ENCODE results near the gene IRS4. TPM values are rescaled to one million over a fixed set of nuclear protein-coding genes. Genes with fewer than 3 reads are reported as not detected.

IRS4 gene
- total RNA-seq, 2 donors from 2014 or later, result not detected

DNA sequence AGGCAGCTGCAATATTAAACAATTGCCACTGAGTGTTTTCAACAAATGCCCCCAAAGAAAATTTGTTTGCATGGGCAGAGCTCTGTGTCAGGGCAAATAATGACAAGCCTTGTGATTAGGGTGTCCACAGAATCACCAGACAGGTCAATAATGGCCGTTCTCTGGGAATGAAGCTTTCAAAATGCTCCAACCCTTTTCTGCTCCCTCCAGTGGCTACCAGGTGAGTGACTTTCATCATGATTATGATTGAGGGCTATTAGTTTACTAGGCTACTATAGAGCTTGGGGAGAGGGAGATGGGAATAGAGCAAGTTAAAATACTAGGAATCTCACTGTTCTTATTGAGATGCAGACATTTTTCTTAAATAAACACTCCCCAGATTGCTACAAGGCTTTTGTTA, 23.5 kb downstream of the IRS4 start:
- Mint-ChIP-seq H3K4me3 (no peak overlapping the region), H3K36me3 (ENCODE audit: insufficient read depth in 2 of 2) (no peaks in the 10 kb centered on the region), H3K4me1 (ENCODE audit: low read depth) (no peaks in the 10 kb centered on the region), H3K27me3 (ENCODE audit: low read depth) (peaks cover 7% of the 10 kb centered on the region), H3K27ac (no peak overlapping the region), H3K9me3 (peaks cover 0 to 4% of the 10 kb centered on the region in 2 donors)
- no peak for DNase-seq
- no peak for ATAC-seq (replicated peaks in 1 of 2)

DNA sequence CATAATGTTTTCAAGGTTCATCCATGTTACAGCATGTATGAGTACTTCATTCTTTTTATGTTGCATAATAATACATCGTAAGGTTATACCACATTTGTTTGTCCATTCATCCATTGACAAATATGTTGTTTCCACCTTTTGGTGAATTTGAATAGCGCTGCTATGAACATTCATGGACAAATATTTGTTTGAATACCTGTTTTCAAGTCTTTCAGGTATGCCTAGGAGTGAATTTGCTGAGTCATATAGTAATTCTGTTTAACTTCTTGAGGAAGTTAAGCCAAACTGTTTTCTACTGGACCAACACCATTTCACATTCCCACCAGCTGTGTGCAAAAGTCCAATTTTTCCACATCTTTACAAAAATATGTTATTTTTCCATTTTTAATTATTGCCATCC, 31.5 kb downstream of the IRS4 start:
- no peak for DNase-seq
- peaks cover 10% of the 10 kb centered on the region for H3K27me3 Mint-ChIP-seq (ENCODE audit: low read depth)
- no peaks in the 10 kb centered on the region for H3K9me3 Mint-ChIP-seq
- H3K4me1 Mint-ChIP-seq (ENCODE audit: low read depth), result no peaks in the 10 kb centered on the region
- H3K36me3 Mint-ChIP-seq (ENCODE audit: insufficient read depth in 2 of 2), result no peaks in the 10 kb centered on the region
- no peak overlapping the region for H3K27ac Mint-ChIP-seq
- H3K4me3 Mint-ChIP-seq, result no peak overlapping the region
- ATAC-seq (replicated peaks in 1 of 2), result no peak

DNA sequence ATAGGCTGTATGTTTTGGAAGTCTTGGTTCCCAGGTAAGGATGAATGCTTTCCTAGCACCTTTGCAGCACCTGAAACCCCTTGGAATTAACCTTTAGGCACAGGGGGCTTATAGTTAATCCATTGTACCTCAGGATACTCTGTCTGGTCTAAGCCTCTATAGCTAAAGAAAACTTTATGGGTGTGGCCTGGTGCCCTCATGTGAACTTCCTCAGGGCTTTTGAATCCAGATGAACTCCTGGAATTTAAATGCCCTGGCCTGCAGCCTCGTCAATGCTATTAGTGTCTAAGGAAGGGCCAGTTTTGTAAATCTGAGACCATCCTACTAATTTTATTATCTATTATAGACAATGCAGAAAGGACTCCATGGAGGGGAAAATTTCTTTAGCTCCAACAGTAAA, 33.8 kb downstream of the IRS4 start:
- H3K9me3 Mint-ChIP-seq, result no peaks in the 10 kb centered on the region
- no peak for ATAC-seq (replicated peaks in 1 of 2)
- DNase-seq, result no peak
- peaks cover 22% of the 10 kb centered on the region for H3K27me3 Mint-ChIP-seq (ENCODE audit: low read depth)
- no peaks in the 10 kb centered on the region for H3K36me3 Mint-ChIP-seq (ENCODE audit: insufficient read depth in 2 of 2)
- H3K4me3 Mint-ChIP-seq, result no peak overlapping the region
- H3K27ac Mint-ChIP-seq, result no peak overlapping the region
- H3K4me1 Mint-ChIP-seq (ENCODE audit: low read depth), result no peaks in the 10 kb centered on the region

DNA sequence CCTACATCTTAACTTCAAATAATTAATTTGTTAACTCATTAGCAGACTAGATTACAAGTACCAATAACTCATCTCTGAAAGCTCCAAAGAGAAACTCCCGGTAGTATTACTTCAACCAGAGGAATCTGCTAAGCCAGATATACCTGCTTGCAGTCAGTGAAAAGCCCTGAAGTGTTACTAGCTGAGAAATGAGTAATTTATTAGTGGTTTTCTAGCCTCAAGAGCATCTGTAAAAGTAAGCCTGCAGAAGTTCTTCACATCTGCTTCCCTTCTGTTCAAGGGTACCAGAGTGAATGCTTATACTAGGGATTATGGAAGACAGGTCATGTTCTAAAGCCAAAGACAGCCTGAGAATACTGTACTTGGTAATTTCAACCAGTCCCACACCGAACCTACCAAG, 34.7 kb downstream of the IRS4 start:
- H3K4me3 Mint-ChIP-seq, result no peak overlapping the region
- H3K36me3 Mint-ChIP-seq (ENCODE audit: insufficient read depth in 2 of 2), result no peaks in the 10 kb centered on the region
- DNase-seq, result no peak
- peaks cover 22% of the 10 kb centered on the region for H3K27me3 Mint-ChIP-seq (ENCODE audit: low read depth)
- no peak for ATAC-seq (replicated peaks in 1 of 2)
- H3K9me3 Mint-ChIP-seq, result no peaks in the 10 kb centered on the region
- H3K4me1 Mint-ChIP-seq (ENCODE audit: low read depth), result no peaks in the 10 kb centered on the region
- H3K27ac Mint-ChIP-seq, result no peak overlapping the region

DNA sequence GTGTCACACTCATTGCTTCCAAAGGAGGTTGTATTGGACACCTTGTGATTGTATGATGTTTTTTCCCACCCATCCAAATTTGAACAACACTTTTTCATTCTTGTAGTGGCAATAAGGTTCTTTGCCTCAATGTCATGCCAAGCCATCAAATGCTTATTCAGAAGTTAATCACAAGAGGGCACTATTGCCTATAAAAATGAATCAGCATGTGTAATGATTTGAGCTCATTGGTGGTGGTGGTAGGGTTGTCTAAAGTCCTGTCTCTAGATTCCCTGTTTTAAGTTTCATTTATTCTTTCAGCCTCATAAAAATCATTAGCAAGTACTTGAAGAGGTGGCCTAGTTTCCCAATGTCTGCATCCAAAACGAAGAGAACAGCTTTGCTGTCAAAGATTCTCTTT, 37.0 kb downstream of the IRS4 start:
- no peaks in the 10 kb centered on the region for H3K9me3 Mint-ChIP-seq
- H3K4me3 Mint-ChIP-seq, result no peak overlapping the region
- no peak overlapping the region for H3K27ac Mint-ChIP-seq
- H3K36me3 Mint-ChIP-seq (ENCODE audit: insufficient read depth in 2 of 2), result no peaks in the 10 kb centered on the region
- H3K27me3 Mint-ChIP-seq (ENCODE audit: low read depth), result peaks cover 30% of the 10 kb centered on the region
- ATAC-seq (replicated peaks in 1 of 2), result no peak
- DNase-seq, result no peak
- no peaks in the 10 kb centered on the region for H3K4me1 Mint-ChIP-seq (ENCODE audit: low read depth)

DNA sequence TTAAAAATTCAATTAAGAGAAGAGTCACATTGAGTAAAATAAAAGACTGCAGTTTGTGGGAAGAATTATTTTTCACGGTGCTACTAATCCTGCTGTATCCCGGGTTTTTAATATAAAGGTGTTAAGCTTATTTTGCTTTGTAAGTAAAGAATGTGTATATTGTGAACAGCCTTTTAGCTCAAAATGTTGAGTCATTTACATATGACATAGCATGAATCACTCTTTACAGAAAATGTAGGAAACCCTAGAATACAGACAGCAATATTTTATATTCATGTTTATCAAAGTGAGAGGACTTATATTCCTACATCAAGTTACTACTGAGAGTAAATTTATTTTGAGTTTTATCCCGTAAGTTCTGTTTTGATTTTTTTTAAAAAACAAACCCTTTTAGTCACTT, 39.7 kb downstream of the IRS4 start:
- Mint-ChIP-seq H3K4me3 (no peak overlapping the region), H3K4me1 (ENCODE audit: low read depth) (no peaks in the 10 kb centered on the region), H3K27ac (no peak overlapping the region), H3K36me3 (ENCODE audit: insufficient read depth in 2 of 2) (no peaks in the 10 kb centered on the region), H3K9me3 (peaks cover 0 to 1% of the 10 kb centered on the region in 2 donors), H3K27me3 (ENCODE audit: low read depth) (peaks cover 37% of the 10 kb centered on the region)
- DNase-seq, result no peak
- ATAC-seq (replicated peaks in 1 of 2), result no peak

Data from activated T-cell treated with anti-CD3 and anti-CD28 coated beads, Interleukin-2, amount 50 U/mL, for 72 hours (primary cell).